Measurements from ENCODE around the gene SYTL2. TPM values are rescaled to one million over a fixed set of nuclear protein-coding genes. Genes with fewer than 3 reads are reported as not detected.

SYTL2 gene
- total RNA-seq, 1 experiment from 2014 or later = 5.2 TPM

DNA sequence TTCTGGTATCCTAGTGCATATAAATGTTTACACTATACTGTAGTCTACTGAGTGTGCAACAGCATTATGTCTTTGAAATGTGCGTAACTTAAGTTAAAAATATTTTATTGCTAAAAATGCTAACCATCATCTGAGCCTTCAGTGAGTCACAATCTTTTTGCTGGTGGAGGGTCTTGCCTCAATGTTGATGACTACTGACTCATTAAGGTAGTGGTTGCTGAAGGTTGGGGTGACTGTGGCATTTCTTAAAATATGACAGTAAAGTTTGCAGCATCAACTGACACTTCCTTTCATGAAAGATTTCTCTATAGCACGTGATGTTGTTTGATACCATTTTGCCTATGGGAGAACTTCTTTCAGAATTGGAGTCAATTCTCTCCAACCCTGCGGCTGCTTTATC lies 137.5 kb downstream of the SYTL2 start:
- Mint-ChIP-seq H3K4me1 (peaks cover 5 to 9% of the 10 kb centered on the region in 2 experiments; a peak in 3 of 4 replicates), H3K9me3 (peaks cover 27 to 31% of the 10 kb centered on the region in 2 experiments), H3K27ac (no peak overlapping the region), H3K36me3 (ENCODE audit: insufficient read depth in 1 of 3, low read depth in 3 of 3) (peaks cover 0 to 5% (median 5%) of the 10 kb centered on the region in 3 experiments; a peak in 2 of 7 replicates), H3K27me3 (ENCODE audit: low read depth) (peaks cover 59% of the 10 kb centered on the region), H3K4me3 (no peak overlapping the region)
- Histone ChIP-seq H3K9me3 (ENCODE audit: control insufficient read depth, low read depth, low read length) (no peaks in the 10 kb centered on the region), H3K27ac (ENCODE audit: insufficient read length, low read depth, low read length) (no peak overlapping the region), H4K8ac (replicated peaks; ENCODE audit: insufficient read length, low read depth, low read length) (no peak overlapping the region), H4K20me1 (ENCODE audit: control insufficient read depth, insufficient read depth, insufficient read length) (no peaks in the 10 kb centered on the region), H2AFZ (ENCODE audit: low read length) (no peak overlapping the region), H3K56ac (ENCODE audit: insufficient read length, low read depth, low read length) (no peak overlapping the region), H3K4ac (ENCODE audit: low read depth, low read length) (no peak overlapping the region), H2AK5ac (ENCODE audit: insufficient read length, low read length) (no peak overlapping the region), H3K23me2 (ENCODE audit: insufficient read length, low read depth, low read length, poor library complexity, severe bottlenecking) (no peaks in the 10 kb centered on the region), H4K5ac (ENCODE audit: insufficient read length, low read depth, low read length) (no peak overlapping the region), H3K79me2 (ENCODE audit: insufficient read depth, low read length) (no peaks in the 10 kb centered on the region), H3T11ph (ENCODE audit: low read length) (no peak overlapping the region), H3K4me2 (ENCODE audit: insufficient read depth, insufficient read length, low read length) (no peak overlapping the region), H3K23ac (ENCODE audit: insufficient read length, low read depth, low read length) (no peak overlapping the region), H3K18ac (ENCODE audit: insufficient read length, low read depth, low read length) (no peak overlapping the region), H3K14ac (ENCODE audit: insufficient read depth, low read length) (no peak overlapping the region), H2BK5ac (ENCODE audit: insufficient read length, low read length) (no peak overlapping the region), H2BK12ac (ENCODE audit: insufficient read length, low read depth, low read length) (no peak overlapping the region), H3K27me3 (ENCODE audit: insufficient read depth, low read length) (no peaks in the 10 kb centered on the region; the same call in 1 of the 2 replicates), H2BK120ac (ENCODE audit: low read depth, low read length, poor library complexity, severe bottlenecking) (no peak overlapping the region), H2BK15ac (ENCODE audit: low read depth, low read length) (no peak overlapping the region), H3K9ac (ENCODE audit: extremely low read depth, insufficient read length, low read length) (no peak overlapping the region), H2BK20ac (ENCODE audit: low read depth, low read length, poor library complexity, severe bottlenecking) (no peak overlapping the region), H3K4me1 (ENCODE audit: insufficient read depth, low read length) (no peaks in the 10 kb centered on the region; the same call in 1 of the 2 replicates), H3K79me1 (ENCODE audit: insufficient read depth, low read depth, low read length, poor library complexity, severe bottlenecking) (no peaks in the 10 kb centered on the region), H4K91ac (ENCODE audit: insufficient read length, low read depth, low read length) (no peak overlapping the region)
- no CpG with 5 or more reads among the region's 3 CpGs for WGBS (ENCODE audit: extremely low coverage, insufficient read length, low lambda C conversion rate)
- no peak for DNase-seq
- TF ChIP-seq, protein P1, sequence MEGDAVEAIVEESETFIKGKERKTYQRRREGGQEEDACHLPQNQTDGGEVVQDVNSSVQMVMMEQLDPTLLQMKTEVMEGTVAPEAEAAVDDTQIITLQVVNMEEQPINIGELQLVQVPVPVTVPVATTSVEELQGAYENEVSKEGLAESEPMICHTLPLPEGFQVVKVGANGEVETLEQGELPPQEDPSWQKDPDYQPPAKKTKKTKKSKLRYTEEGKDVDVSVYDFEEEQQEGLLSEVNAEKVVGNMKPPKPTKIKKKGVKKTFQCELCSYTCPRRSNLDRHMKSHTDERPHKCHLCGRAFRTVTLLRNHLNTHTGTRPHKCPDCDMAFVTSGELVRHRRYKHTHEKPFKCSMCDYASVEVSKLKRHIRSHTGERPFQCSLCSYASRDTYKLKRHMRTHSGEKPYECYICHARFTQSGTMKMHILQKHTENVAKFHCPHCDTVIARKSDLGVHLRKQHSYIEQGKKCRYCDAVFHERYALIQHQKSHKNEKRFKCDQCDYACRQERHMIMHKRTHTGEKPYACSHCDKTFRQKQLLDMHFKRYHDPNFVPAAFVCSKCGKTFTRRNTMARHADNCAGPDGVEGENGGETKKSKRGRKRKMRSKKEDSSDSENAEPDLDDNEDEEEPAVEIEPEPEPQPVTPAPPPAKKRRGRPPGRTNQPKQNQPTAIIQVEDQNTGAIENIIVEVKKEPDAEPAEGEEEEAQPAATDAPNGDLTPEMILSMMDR (conservative IDR thresholded peaks at IDR 0.05) = no peak
